ENCODE results near the gene PSMA2.

GRCh38 chr7:42981601-42982000 lies 49.6 kb upstream of the PSMA2 start:
- no peak for TF ChIP-seq CTCF (IDR thresholded peaks at IDR 0.05)
- TF ChIP-seq EP300 (IDR thresholded peaks at IDR 0.05), result no peak
- no peak for TF ChIP-seq POLR2A (IDR thresholded peaks at IDR 0.05)
